IMR-90 (cell line): ENCODE data around the gene CHAT. TPM values are rescaled to one million over a fixed set of nuclear protein-coding genes. Genes with fewer than 3 reads are reported as not detected.

Experiments
- ATAC-seq: fragments of 200-7000 bp; cut with Tn5 transposase; 2 replicates; pipeline ENCODE4 v1.9.1; 2020; ENCODE audit warnings: low read depth, mild to moderate bottlenecking, moderate library complexity
- BruUV-seq: library from RNA; stranded (reverse); fragments of 400-500 nt; replicated peaks from 2 replicates; lab custom pipeline; 2021; lab: Mats Ljungman, UMichigan
- CTCF ChIA-PET: fragments of 300-600 bp; formaldehyde crosslinking; extraction: SDS; loops from one replicate; lab custom pipeline; 2021; ENCODE audit warnings: antibody characterized with exemption; lab: Yijun Ruan, JAX
- POLR2A ChIA-PET: fragments of 300-600 bp; sonication (Branson Sonifier 250); formaldehyde crosslinking; loops from one replicate; lab custom pipeline; 2022; ENCODE audit warnings: antibody characterized with exemption; ENCODE audit not compliant: unreplicated experiment; lab: Charles Lee
- DNase-seq: peaks from one replicate; pipeline ENCODE4 v3.0.0; 2013
- H2AFZ ChIP-seq: replicated peaks from 2 replicates; pipeline ENCODE3; 2013; ENCODE audit warnings: low read length, mild to moderate bottlenecking; ENCODE audit not compliant: poor library complexity
- H2AK5ac ChIP-seq: 2 replicates; pipeline ENCODE4 v1.6.1; 2013; ENCODE audit warnings: low read depth, low read length, inconsistent platforms
- H2AK9ac ChIP-seq: replicated peaks from 2 replicates; pipeline ENCODE3; 2013; ENCODE audit warnings: mild to moderate bottlenecking, low read depth, low read length, moderate library complexity; ENCODE audit not compliant: poor library complexity
- H2BK120ac ChIP-seq: 2 replicates; pipeline ENCODE4 v1.6.1; 2013; ENCODE audit warnings: low read depth, low read length, inconsistent platforms
- H2BK15ac ChIP-seq: 3 replicates; pipeline ENCODE4 v1.6.1; 2013; ENCODE audit warnings: low read depth, low read length, inconsistent platforms
- H2BK20ac ChIP-seq: 2 replicates; pipeline ENCODE4 v1.6.1; 2013; ENCODE audit warnings: low read depth, mild to moderate bottlenecking, inconsistent platforms, low read length, moderate library complexity
- H2BK5ac ChIP-seq: 2 replicates; pipeline ENCODE4 v1.6.1; 2013; ENCODE audit warnings: mild to moderate bottlenecking, low read depth, low read length, inconsistent platforms; ENCODE audit not compliant: poor library complexity, severe bottlenecking
- H3K14ac ChIP-seq: replicated peaks from 2 replicates; pipeline ENCODE4 v1.6.1; 2013; ENCODE audit warnings: low read depth, low read length, inconsistent platforms
- H3K18ac ChIP-seq: 2 replicates; pipeline ENCODE4 v1.6.1; 2013; ENCODE audit warnings: low read depth, low read length, control low read depth
- H3K23ac ChIP-seq: 2 replicates; pipeline ENCODE4 v1.6.1; 2013; ENCODE audit warnings: low read depth, low read length, inconsistent platforms
- H3K27ac ChIP-seq: 2 replicates; pipeline ENCODE4 v1.5.1; 2013; ENCODE audit warnings: mild to moderate bottlenecking, control low read depth, low read length; ENCODE audit not compliant: insufficient read depth
- H3K27me3 ChIP-seq: 2 replicates; pipeline ENCODE4 v1.6.1; 2013; ENCODE audit warnings: low read length; ENCODE audit not compliant: control insufficient read depth, insufficient read depth
- H3K36me3 ChIP-seq: 2 replicates; pipeline ENCODE4 v1.6.1; 2013; ENCODE audit warnings: low read length, mixed read lengths; ENCODE audit not compliant: control insufficient read depth, insufficient read depth
- H3K4ac ChIP-seq: 2 replicates; pipeline ENCODE4 v1.6.1; 2013; ENCODE audit warnings: low read depth, low read length, inconsistent platforms
- H3K4me1 ChIP-seq: 2 replicates; pipeline ENCODE4 v1.6.1; 2013; ENCODE audit warnings: low read length, mixed read lengths; ENCODE audit not compliant: control insufficient read depth, insufficient read depth
- H3K4me2 ChIP-seq: 2 replicates; pipeline ENCODE4 v1.6.1; 2013; ENCODE audit warnings: low read depth, mild to moderate bottlenecking, control low read depth, low read length, moderate library complexity
- H3K4me3 ChIP-seq: 2 replicates; pipeline ENCODE4 v1.5.1; 2013; ENCODE audit warnings: low read depth, mild to moderate bottlenecking, control low read depth, low read length, moderate library complexity; ENCODE audit not compliant: insufficient read depth
- H3K56ac ChIP-seq: 2 replicates; pipeline ENCODE4 v1.6.1; 2013; ENCODE audit warnings: low read length, inconsistent platforms; ENCODE audit not compliant: insufficient read depth; ENCODE audit errors: extremely low read depth
- H3K79me1 ChIP-seq, 2 experiments: 2 replicates each; pipeline ENCODE4 v1.6.1; 2013; ENCODE audit warnings: low read length in 2 of 2, inconsistent platforms in 1 of 2, low read depth in 1 of 2
- H3K9ac ChIP-seq: 2 replicates; pipeline ENCODE4 v1.6.1; 2013; ENCODE audit warnings: low read depth, low read length, control low read depth
- H3K9me1 ChIP-seq: 2 replicates; pipeline ENCODE4 v1.6.1; 2013; ENCODE audit warnings: low read length, inconsistent platforms; ENCODE audit not compliant: insufficient read depth
- H3K9me3 ChIP-seq: 2 replicates; pipeline ENCODE4 v1.6.1; 2013; ENCODE audit warnings: low read length; ENCODE audit not compliant: control insufficient read depth, insufficient read depth
- H4K20me1 ChIP-seq: 2 replicates; pipeline ENCODE4 v1.6.1; 2013; ENCODE audit warnings: low read length, inconsistent platforms; ENCODE audit not compliant: insufficient read depth
- H4K5ac ChIP-seq: 2 replicates; pipeline ENCODE4 v1.6.1; 2013; ENCODE audit warnings: mild to moderate bottlenecking, low read depth, low read length, control low read depth
- H4K8ac ChIP-seq, 2 experiments: 2 replicates each; pipeline ENCODE4 v1.6.1; 2013; ENCODE audit warnings: low read depth in 2 of 2, low read length in 2 of 2, control low read depth in 1 of 2, inconsistent platforms in 1 of 2
- H4K91ac ChIP-seq: 2 replicates; pipeline ENCODE4 v1.6.1; 2013; ENCODE audit warnings: low read depth, low read length, inconsistent platforms; ENCODE audit not compliant: insufficient read depth
- BHLHE40 ChIP-seq: fragments of 150-350 bp; IDR thresholded peaks from 2 replicates; pipeline ENCODE4 v1.6.1; 2016; ENCODE audit warnings: mild to moderate bottlenecking, low read depth, low read length
- CEBPB ChIP-seq: IDR thresholded peaks from 2 replicates; pipeline ENCODE4 v1.6.1; 2012; ENCODE audit warnings: low read depth, low read length, improper control_type of control experiment
- FOS ChIP-seq: fragments of 150-350 bp; IDR thresholded peaks from 2 replicates; pipeline ENCODE4 v1.6.1; 2016; ENCODE audit warnings: low read depth, low read length
- NFE2L2 ChIP-seq: fragments of 150-350 bp; IDR thresholded peaks from 2 replicates; pipeline ENCODE4 v1.6.1; 2016; ENCODE audit warnings: low read depth, mild to moderate bottlenecking, low read length
- POLR2A ChIP-seq: IDR thresholded peaks from 2 replicates; pipeline ENCODE4 v1.6.1; 2012; ENCODE audit warnings: mild to moderate bottlenecking, low read depth, low read length
- RAD21 ChIP-seq: IDR thresholded peaks from 2 replicates; pipeline ENCODE4 v1.6.1; 2012; ENCODE audit warnings: low read length, improper control_type of control experiment
- RFX5 ChIP-seq: IDR thresholded peaks from 2 replicates; pipeline ENCODE4 v1.8.0; 2012; ENCODE audit warnings: low read depth, mild to moderate bottlenecking, low read length, moderate library complexity
- SMC3 ChIP-seq: fragments of 150-350 bp; IDR thresholded peaks from 2 replicates; pipeline ENCODE4 v1.6.1; 2016; ENCODE audit warnings: low read depth, mild to moderate bottlenecking, antibody characterized with exemption, low read length, moderate library complexity
- WGBS, 2 experiments: methylation state at CpG; one replicate each; pipeline versions ENCODE4 v1.1.5 to v1.1.7; 2013; ENCODE audit warnings: missing lambda C conversion rate in 2 of 2; ENCODE audit not compliant: insufficient read length in 1 of 2; ENCODE audit errors: extremely low coverage in 2 of 2; 5-methylcytosine and 5-hydroxymethylcytosine counted together
- dilution Hi-C: fragments of 300-500 bp; cut with HindIII; formaldehyde crosslinking; loops from one replicate; pipeline ENCODE4 v1.14.3; 2018; ENCODE audit warnings: low sequenced_read_pairs; ENCODE audit not compliant: unreplicated experiment
- in situ Hi-C: fragments of 300-500 bp; cut with MboI; formaldehyde crosslinking; loops from 3 replicates; pipeline ENCODE4 v1.14.3; 2019; ENCODE audit warnings: low sequenced_read_pairs, inconsistent platforms, mixed read lengths
- intact Hi-C: fragments of 100-400 bp; cut with micrococcal nuclease; formaldehyde crosslinking; loops from 2 replicates; pipeline ENCODE4 v1.10.0; 2022
- polyA plus RNA-seq, 3 experiments: library from polyadenylated mRNA; depleted of rRNA; stranded (reverse); fragments of >200 nt; gene quantifications; 2 replicates each; pipeline ENCODE4 v1.2.3, GENCODE V29; 2012; ENCODE audit warnings: low replicate concordance in 1 of 3
- total RNA-seq: library from RNA; depleted of rRNA; stranded (reverse); fragments of >200 nt; gene quantifications from 2 replicates; pipeline ENCODE4 v1.2.3, GENCODE V29; 2012
- TF ChIP-seq, protein P1 (sequence below): conservative IDR thresholded peaks from 2 replicates; pipeline ENCODE4 v1.5.1; 2012; ENCODE audit warnings: mild to moderate bottlenecking, low read depth, low read length, improper control_type of control experiment

Gene CHAT
- total and polyA plus RNA-seq, 2 of the 4 experiments (the other 2 are of a cell fraction): not detected

DNA sequence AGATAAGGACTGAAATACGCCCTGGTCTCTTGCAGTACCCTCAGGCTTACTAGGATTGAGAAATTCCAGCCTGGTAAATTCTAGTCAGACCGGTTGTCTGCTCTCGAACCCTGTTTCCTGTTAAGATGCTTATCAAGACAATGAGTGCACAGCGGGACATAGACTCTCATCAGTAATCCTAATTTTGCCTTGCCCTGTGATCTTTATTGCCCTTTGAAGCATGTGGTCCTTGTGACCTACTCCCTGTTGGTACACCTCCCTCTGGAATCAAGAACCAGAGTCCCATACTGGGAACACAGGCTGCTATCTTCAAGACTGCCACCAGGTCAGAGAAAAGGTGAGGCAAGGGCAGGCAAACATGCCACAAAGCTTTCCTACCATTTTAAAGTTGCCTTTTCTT is 72.8 kb downstream of the CHAT start:
- H3K9ac ChIP-seq: no peak overlapping the region
- H3K18ac ChIP-seq: no peak overlapping the region
- ChIA-PET POLR2A (no interaction called here), CTCF (no interaction called here)
- no peak overlapping the region for H3K4ac ChIP-seq
- no peak overlapping the region for H2BK5ac ChIP-seq
- H3K79me1 ChIP-seq: no peaks in the 10 kb centered on the region
- H3K9me1 ChIP-seq: no peaks in the 10 kb centered on the region
- H2BK15ac ChIP-seq: no peak overlapping the region
- H3K4me2 ChIP-seq: no peak overlapping the region
- H2AK5ac ChIP-seq: no peak overlapping the region
- H3K4me1 ChIP-seq: no peaks in the 10 kb centered on the region
- no peak overlapping the region for H4K8ac ChIP-seq
- H2BK120ac ChIP-seq: no peak overlapping the region
- no peak for ATAC-seq
- BruUV-seq: no TSS peak
- no peak overlapping the region for H2AFZ ChIP-seq
- no peak overlapping the region for H3K4me3 ChIP-seq
- WGBS, 2 experiments: 35% methylated on average over 2 of the region's 4 CpGs; no CpG with 5 or more reads in 1 of the 2 experiments
- DNase-seq: no peak
- no peak overlapping the region for H3K27ac ChIP-seq
- intact Hi-C loops (no loop called here), in situ Hi-C loops (no loop called here), dilution Hi-C loops (no loop called here)
- H2BK20ac ChIP-seq: no peak overlapping the region
- no peaks in the 10 kb centered on the region for H4K20me1 ChIP-seq
- no peak overlapping the region for H2AK9ac ChIP-seq
- no peak overlapping the region for H4K5ac ChIP-seq
- H3K9me3 ChIP-seq: peaks cover 3% of the 10 kb centered on the region; the same call in 1 of the 2 replicates
- H3K56ac ChIP-seq: no peak overlapping the region
- H3K14ac ChIP-seq: no peak overlapping the region
- no peak overlapping the region for H3K23ac ChIP-seq
- H3K36me3 ChIP-seq: no peaks in the 10 kb centered on the region
- no peak overlapping the region for H4K91ac ChIP-seq
- peaks cover 35% of the 10 kb centered on the region for H3K27me3 ChIP-seq
- TF ChIP-seq RFX5 (no peak), FOS (no peak), RAD21 (no peak), CEBPB (no peak), BHLHE40 (no peak), SMC3 (no peak), NFE2L2 (no peak), POLR2A (no peak)
- TF ChIP-seq, protein P1, sequence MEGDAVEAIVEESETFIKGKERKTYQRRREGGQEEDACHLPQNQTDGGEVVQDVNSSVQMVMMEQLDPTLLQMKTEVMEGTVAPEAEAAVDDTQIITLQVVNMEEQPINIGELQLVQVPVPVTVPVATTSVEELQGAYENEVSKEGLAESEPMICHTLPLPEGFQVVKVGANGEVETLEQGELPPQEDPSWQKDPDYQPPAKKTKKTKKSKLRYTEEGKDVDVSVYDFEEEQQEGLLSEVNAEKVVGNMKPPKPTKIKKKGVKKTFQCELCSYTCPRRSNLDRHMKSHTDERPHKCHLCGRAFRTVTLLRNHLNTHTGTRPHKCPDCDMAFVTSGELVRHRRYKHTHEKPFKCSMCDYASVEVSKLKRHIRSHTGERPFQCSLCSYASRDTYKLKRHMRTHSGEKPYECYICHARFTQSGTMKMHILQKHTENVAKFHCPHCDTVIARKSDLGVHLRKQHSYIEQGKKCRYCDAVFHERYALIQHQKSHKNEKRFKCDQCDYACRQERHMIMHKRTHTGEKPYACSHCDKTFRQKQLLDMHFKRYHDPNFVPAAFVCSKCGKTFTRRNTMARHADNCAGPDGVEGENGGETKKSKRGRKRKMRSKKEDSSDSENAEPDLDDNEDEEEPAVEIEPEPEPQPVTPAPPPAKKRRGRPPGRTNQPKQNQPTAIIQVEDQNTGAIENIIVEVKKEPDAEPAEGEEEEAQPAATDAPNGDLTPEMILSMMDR: no peak
